A549 (cell line): ENCODE measurements around the gene OGA. TPM values are rescaled to one million over a fixed set of nuclear protein-coding genes. Genes with fewer than 3 reads are reported as not detected.

Experiments
- ATAC-seq, 2 experiments: fragments of 200-7000 bp in 1 of 2; fragments of >200 bp in 1 of 2; cut with Nextera tagmentation in 1 of 2; cut with Tn5 transposase in 1 of 2; 3 replicates each; pipeline versions ENCODE4 v1.8.0 to v1.9.1; 2018 to 2020; ENCODE audit warnings: mild to moderate bottlenecking in 1 of 2, moderate library complexity in 1 of 2
- CTCF ChIA-PET: fragments of 300-600 bp; sonication (Branson Sonifier 250); formaldehyde crosslinking; extraction: SDS; loops from one replicate; lab custom pipeline; 2021; ENCODE audit warnings: antibody characterized with exemption, inconsistent platforms; lab: Yijun Ruan, JAX
- POLR2A ChIA-PET: fragments of 350-600 bp; formaldehyde crosslinking; extraction: SDS; loops from one replicate; lab custom pipeline; 2021; ENCODE audit warnings: antibody characterized with exemption, inconsistent platforms; lab: Yijun Ruan, JAX
- DNase-seq, 2 experiments: peaks; one replicate each; pipeline versions ENCODE4 v3.0.0 to v3.0.0-alpha.2; 2011 to 2016; ENCODE audit warnings: low read depth in 1 of 2, low spot score in 1 of 2
- FAIRE-seq: peaks from 2 replicates; lab custom pipeline; 2011; peaks lifted over from hg19 to GRCh38; lab: Jason Lieb, UNC
- H3K27ac ChIP-seq, 2 experiments: fragments of >200 bp; sonication (Bioruptor Twin); formaldehyde crosslinking; 3 replicates each; pipeline ENCODE4 v1.5.1; 2016 to 2017
- H3K4me1 ChIP-seq: fragments of >200 bp; sonication (Bioruptor Twin); formaldehyde crosslinking; 3 replicates; pipeline ENCODE4 v1.6.1; 2016
- H3K4me2 ChIP-seq: fragments of >200 bp; sonication (Bioruptor Twin); formaldehyde crosslinking; 3 replicates; pipeline ENCODE4 v1.6.1; 2016
- H3K4me3 ChIP-seq: fragments of >200 bp; sonication (Bioruptor Twin); formaldehyde crosslinking; 3 replicates; pipeline ENCODE4 v1.5.1; 2016
- H3K9me3 ChIP-seq: fragments of >200 bp; sonication (Bioruptor Twin); formaldehyde crosslinking; 3 replicates; pipeline ENCODE4 v1.6.1; 2016
- E2F6 ChIP-seq: IDR thresholded peaks from 2 replicates; pipeline ENCODE4 v1.6.1; 2012; ENCODE audit warnings: low read depth, borderline replicate concordance
- HDAC2 ChIP-seq: fragments of 200-600 bp; sonication (generic); IDR thresholded peaks from 2 replicates; pipeline ENCODE4 v1.6.1; 2016
- HMGXB4 ChIP-seq: fragments of 250-450 bp; sonication (Bioruptor Pico); IDR thresholded peaks from 2 replicates; pipeline ENCODE4 v1.5.0; 2021; ENCODE audit warnings: mild to moderate bottlenecking, moderate library complexity, borderline replicate concordance
- JUNB ChIP-seq: fragments of >200 bp; sonication (Bioruptor Twin); formaldehyde crosslinking; IDR thresholded peaks from 2 replicates; pipeline ENCODE4 v1.6.1; 2016
- KDM5A ChIP-seq: fragments of 200-600 bp; sonication (generic); IDR thresholded peaks from 2 replicates; pipeline ENCODE4 v1.6.1; 2016; ENCODE audit warnings: antibody characterized with exemption, mild to moderate bottlenecking
- NFE2L2 ChIP-seq: fragments of 150-350 bp; conservative IDR thresholded peaks from 2 replicates; pipeline ENCODE4 v1.6.1; 2014; ENCODE audit warnings: low read length
- RAD21 ChIP-seq, 2 experiments: fragments of >200 bp in 1 of 2; sonication (Bioruptor Twin) in 1 of 2; formaldehyde crosslinking in 1 of 2; IDR thresholded peaks in 1 of 2; conservative IDR thresholded peaks in 1 of 2; 2 replicates in 1 of 2; 3 replicates in 1 of 2; pipeline ENCODE4 v1.6.1; 2012 to 2018; ENCODE audit warnings: inconsistent platforms in 1 of 2
- REST ChIP-seq: fragments of 200-600 bp; sonication (generic); IDR thresholded peaks from 2 replicates; pipeline ENCODE4 v1.6.1; 2016; ENCODE audit warnings: antibody characterized with exemption, mild to moderate bottlenecking, moderate library complexity
- SMC3 ChIP-seq: fragments of >200 bp; sonication (Bioruptor Twin); formaldehyde crosslinking; IDR thresholded peaks from 3 replicates; pipeline ENCODE4 v1.6.1; 2018; ENCODE audit warnings: inconsistent platforms
- SREBF2 ChIP-seq: fragments of 450-650 bp; IDR thresholded peaks from 2 replicates; pipeline ENCODE4 v1.6.1; 2014; ENCODE audit warnings: mild to moderate bottlenecking, moderate library complexity
- ZFP36 ChIP-seq: fragments of 450-650 bp; IDR thresholded peaks from 2 replicates; pipeline ENCODE4 v1.6.1; 2014; ENCODE audit warnings: borderline replicate concordance; ENCODE audit not compliant: partially characterized antibody
- WGBS: methylation state at CpG from one replicate; pipeline ENCODE4 v1.1.6; 2017; ENCODE audit errors: missing lambda C conversion rate; 5-methylcytosine and 5-hydroxymethylcytosine counted together
- polyA plus RNA-seq, 4 experiments: library from polyadenylated mRNA; depleted of rRNA in 3 of 4; stranded (reverse); fragments of >200 nt; fragmentation: RNase III in 1 of 4; extraction: RNeasy Plus Mini Kit Qiagen cat#74134 plus additional on column Dnase treatment in 1 of 4; gene quantifications; 2 replicates in 3 of 4; 3 replicates in 1 of 4; pipeline ENCODE4 v1.2.3, GENCODE V29; 2011 to 2017
- TF ChIP-seq, protein P1 (sequence below): fragments of >200 bp; sonication (Bioruptor Twin); formaldehyde crosslinking; IDR thresholded peaks from 3 replicates; pipeline ENCODE4 v1.5.1; 2016
- TF ChIP-seq, protein P2 (sequence below): fragments of >200 bp; sonication (Bioruptor Twin); formaldehyde crosslinking; IDR thresholded peaks from 3 replicates; pipeline ENCODE4 v1.6.1; 2016
- TF ChIP-seq, protein P3 (sequence below): IDR thresholded peaks from 2 replicates; pipeline ENCODE4 v1.6.1; 2012

Gene OGA
- polyA plus RNA-seq, 2 of the 4 experiments (the other 2 are of a cell fraction) = 40.3 to 79.1 TPM

DNA sequence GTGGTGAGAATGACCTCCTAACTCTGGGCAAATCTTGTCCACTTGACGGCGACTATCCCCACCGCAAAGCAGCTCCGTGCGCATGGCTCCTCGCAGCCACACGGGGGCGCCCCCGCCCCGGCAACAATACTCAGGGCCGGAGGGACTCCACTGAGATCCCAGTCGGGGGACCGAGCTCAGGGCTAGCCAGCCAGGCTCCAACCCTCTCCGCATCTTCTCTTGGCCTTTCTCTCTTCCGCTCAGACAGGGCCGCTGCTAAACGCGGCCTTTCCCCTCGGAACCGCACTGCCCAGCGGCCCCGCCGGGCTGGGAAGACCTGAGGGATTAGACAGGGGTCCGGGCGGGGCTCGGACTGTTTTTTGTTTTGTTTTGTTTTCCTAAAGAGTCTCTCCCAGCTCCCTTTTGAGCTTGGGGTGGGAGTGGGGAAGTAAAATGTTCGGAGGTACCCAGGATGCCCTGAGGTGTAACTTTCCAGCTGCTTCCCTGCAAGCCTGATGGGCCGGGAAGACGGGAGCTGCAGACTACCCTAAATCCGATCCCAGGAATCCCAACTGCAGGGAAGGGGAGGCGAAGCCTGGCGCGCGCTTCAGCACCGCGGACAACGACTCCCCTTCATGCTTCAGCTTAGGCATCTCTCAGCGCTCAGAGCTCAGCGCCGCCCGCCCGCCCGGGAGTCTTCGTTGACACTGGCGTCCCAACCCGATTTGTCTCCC lies 22.7 kb upstream of the OGA start:
- peak; percentile 87 to 95 for TF ChIP-seq RAD21 (conservative IDR thresholded peaks at IDR 0.05 in 1 of 2, IDR thresholded peaks at IDR 0.05 in 1 of 2)
- TF ChIP-seq, protein P1, sequence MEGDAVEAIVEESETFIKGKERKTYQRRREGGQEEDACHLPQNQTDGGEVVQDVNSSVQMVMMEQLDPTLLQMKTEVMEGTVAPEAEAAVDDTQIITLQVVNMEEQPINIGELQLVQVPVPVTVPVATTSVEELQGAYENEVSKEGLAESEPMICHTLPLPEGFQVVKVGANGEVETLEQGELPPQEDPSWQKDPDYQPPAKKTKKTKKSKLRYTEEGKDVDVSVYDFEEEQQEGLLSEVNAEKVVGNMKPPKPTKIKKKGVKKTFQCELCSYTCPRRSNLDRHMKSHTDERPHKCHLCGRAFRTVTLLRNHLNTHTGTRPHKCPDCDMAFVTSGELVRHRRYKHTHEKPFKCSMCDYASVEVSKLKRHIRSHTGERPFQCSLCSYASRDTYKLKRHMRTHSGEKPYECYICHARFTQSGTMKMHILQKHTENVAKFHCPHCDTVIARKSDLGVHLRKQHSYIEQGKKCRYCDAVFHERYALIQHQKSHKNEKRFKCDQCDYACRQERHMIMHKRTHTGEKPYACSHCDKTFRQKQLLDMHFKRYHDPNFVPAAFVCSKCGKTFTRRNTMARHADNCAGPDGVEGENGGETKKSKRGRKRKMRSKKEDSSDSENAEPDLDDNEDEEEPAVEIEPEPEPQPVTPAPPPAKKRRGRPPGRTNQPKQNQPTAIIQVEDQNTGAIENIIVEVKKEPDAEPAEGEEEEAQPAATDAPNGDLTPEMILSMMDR = peak; percentile 96
- TF ChIP-seq REST = peak; percentile 62; the same call in 1 of the 2 replicates
- no peak for TF ChIP-seq ZFP36
- no peak for TF ChIP-seq SREBF2
- no peak for TF ChIP-seq NFE2L2
- TF ChIP-seq HDAC2 = no peak
- TF ChIP-seq KDM5A = no peak
- peak; percentile 94 for TF ChIP-seq SMC3
- no peak for TF ChIP-seq JUNB
- TF ChIP-seq, protein P2, sequence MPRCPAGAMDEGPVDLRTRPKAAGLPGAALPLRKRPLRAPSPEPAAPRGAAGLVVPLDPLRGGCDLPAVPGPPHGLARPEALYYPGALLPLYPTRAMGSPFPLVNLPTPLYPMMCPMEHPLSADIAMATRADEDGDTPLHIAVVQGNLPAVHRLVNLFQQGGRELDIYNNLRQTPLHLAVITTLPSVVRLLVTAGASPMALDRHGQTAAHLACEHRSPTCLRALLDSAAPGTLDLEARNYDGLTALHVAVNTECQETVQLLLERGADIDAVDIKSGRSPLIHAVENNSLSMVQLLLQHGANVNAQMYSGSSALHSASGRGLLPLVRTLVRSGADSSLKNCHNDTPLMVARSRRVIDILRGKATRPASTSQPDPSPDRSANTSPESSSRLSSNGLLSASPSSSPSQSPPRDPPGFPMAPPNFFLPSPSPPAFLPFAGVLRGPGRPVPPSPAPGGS = no peak
- TF ChIP-seq, protein P3, sequence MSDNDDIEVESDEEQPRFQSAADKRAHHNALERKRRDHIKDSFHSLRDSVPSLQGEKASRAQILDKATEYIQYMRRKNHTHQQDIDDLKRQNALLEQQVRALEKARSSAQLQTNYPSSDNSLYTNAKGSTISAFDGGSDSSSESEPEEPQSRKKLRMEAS = peak; percentile 61
- peak; percentile 49; the same call in 1 of the 2 replicates for TF ChIP-seq E2F6
- no peak for TF ChIP-seq HMGXB4 (CRISPR knock-in tag)
- Histone ChIP-seq H3K27ac (peak overlapping the region in 1 of 2 experiments; percentile 77; a peak in 3 of 6 replicates), H3K4me1 (peaks cover 20% of the 10 kb centered on the region), H3K4me3 (peak overlapping the region; percentile 38; the same call in 1 of the 3 replicates), H3K4me2 (peak overlapping the region; percentile 71), H3K9me3 (no peaks in the 10 kb centered on the region)
- ChIA-PET POLR2A (interaction anchor here (1.0 to 1.4 kb wide), 4 partner anchors 23 to 274 kb away, joined by 3 to 8 read pairs (median 5); partner anchors contain the start of gene OGA), CTCF (interaction anchor here (0.6 to 15.4 kb wide), 70 partner anchors 6 to 651 kb away, joined by 3 to 379 read pairs (median 5); partner anchors contain the start of genes NPM3 and OGA)
- DNase-seq = peak; percentile 83 to 86
- 53% methylated on average over 46 of the region's 46 CpGs for WGBS
- ATAC-seq = peak; percentile 78 to 90
- no peak for FAIRE-seq
